HG03439 (cell line): ENCODE results near the gene NPIPB5.
"Not testable (repeated sequence)": the region's sequence is repeated elsewhere in the genome, so short reads cannot be mapped to it uniquely, and the experiment has no call there.

Experiments used
- ATAC-seq: cut with Tn5 transposase; IDR thresholded peaks from one replicate; pipeline ENCODE4 v1.9.1; 2021; ENCODE audit warnings: mild to moderate bottlenecking, moderate library complexity; ENCODE audit not compliant: unreplicated experiment

Gene NPIPB5

GRCh38 chr16:22510591-22510990 lies at the start of gene NPIPB5:
NPIPB5 (plus strand) TSS chr16:22510891; CDS start chr16:22513802, 2,911 bp downstream.
- not testable (repeated sequence) for ATAC-seq

GRCh38 chr16:22468846-22469245 lies 41.8 kb upstream of the NPIPB5 start:
- not testable (repeated sequence) for ATAC-seq

GRCh38 chr16:22537996-22538395 lies 27.3 kb downstream of the NPIPB5 start:
- not testable (repeated sequence) for ATAC-seq

- not testable (repeated sequence) for ATAC-seq
These were observed 34.1 kb downstream of the NPIPB5 start for GRCh38 chr16:22544809-22545208.

- ATAC-seq: not testable (repeated sequence)
These were observed 35.9 kb downstream of the NPIPB5 start for GRCh38 chr16:22546630-22547029.

GRCh38 chr16:22547170-22547765 lies 36.6 kb downstream of the NPIPB5 start:
- ATAC-seq: not testable (repeated sequence)

GRCh38 chr16:22549853-22550252 lies 39.2 kb downstream of the NPIPB5 start:
- not testable (repeated sequence) for ATAC-seq

- ATAC-seq: not testable (repeated sequence)
These were observed 40.5 kb downstream of the NPIPB5 start for GRCh38 chr16:22551143-22551542.

GRCh38 chr16:22551651-22552050 lies 41.0 kb downstream of the NPIPB5 start:
- ATAC-seq: not testable (repeated sequence)

GRCh38 chr16:22556759-22557158 lies 46.1 kb downstream of the NPIPB5 start:
- ATAC-seq: not testable (repeated sequence)
